Glutamatergic neuron (in vitro differentiated cells): ENCODE data around the gene IFIT3. TPM values are rescaled to one million over a fixed set of nuclear protein-coding genes. Genes with fewer than 3 reads are reported as not detected.

ENCODE experiments used
- DNase-seq: peaks from one replicate; pipeline ENCODE4 v3.0.0; 2022
- H3K27ac Mint-ChIP-seq: one replicate; pipeline ENCODE4 v1.8.0; 2020; ENCODE audit warnings: mild to moderate bottlenecking, mixed read lengths, inconsistent platforms; ENCODE audit not compliant: unreplicated experiment
- H3K27me3 Mint-ChIP-seq: one replicate; pipeline ENCODE4 v1.8.0; 2020; ENCODE audit warnings: mild to moderate bottlenecking, moderate library complexity, mixed read lengths, inconsistent platforms; ENCODE audit not compliant: unreplicated experiment
- H3K36me3 Mint-ChIP-seq: one replicate; pipeline ENCODE4 v1.8.0; 2020; ENCODE audit warnings: mild to moderate bottlenecking, mixed read lengths, inconsistent platforms; ENCODE audit not compliant: unreplicated experiment
- H3K4me1 Mint-ChIP-seq: one replicate; pipeline ENCODE4 v1.8.0; 2020; ENCODE audit warnings: mild to moderate bottlenecking, low read depth, mixed read lengths, inconsistent platforms; ENCODE audit not compliant: unreplicated experiment
- H3K4me3 Mint-ChIP-seq: one replicate; pipeline ENCODE4 v1.8.0; 2020; ENCODE audit warnings: mild to moderate bottlenecking, mixed read lengths, inconsistent platforms; ENCODE audit not compliant: unreplicated experiment
- H3K9me3 Mint-ChIP-seq: one replicate; pipeline ENCODE4 v1.8.0; 2020; ENCODE audit warnings: mild to moderate bottlenecking, moderate library complexity, mixed read lengths, inconsistent platforms; ENCODE audit not compliant: unreplicated experiment
- CTCF ChIP-seq: fragments of 200-600 bp; sonication (generic); IDR thresholded peaks from one replicate; pipeline ENCODE4 v1.5.0; 2021; ENCODE audit not compliant: partially characterized antibody, unreplicated experiment
- long read RNA-seq: library from polyadenylated mRNA; unstranded; transcript quantifications from one replicate; pipeline ENCODE4 v2.0.0, GENCODE V29; 2020; ENCODE audit not compliant: unreplicated experiment
- total RNA-seq: library from RNA; stranded (reverse); fragmentation: NEBNext Ultra II Directional; extraction: Animal tissue kit (Norgen Biotek cat#: 25700); gene quantifications from one replicate; pipeline ENCODE4 v1.2.1, GENCODE V29; 2021; ENCODE audit not compliant: unreplicated experiment

IFIT3 gene
- total RNA-seq: not detected
- long read RNA-seq: 0 reads

- no peak for DNase-seq
- TF ChIP-seq CTCF: no peak
- H3K27ac Mint-ChIP-seq: no peak within 1 kb of the TSS
- peaks cover 8% of the 10 kb centered on the region for H3K4me1 Mint-ChIP-seq
- no peaks in the 10 kb centered on the region for H3K27me3 Mint-ChIP-seq
- H3K9me3 Mint-ChIP-seq: no peaks in the 10 kb centered on the region
- H3K36me3 Mint-ChIP-seq: no peaks in the 10 kb centered on the region
- no peak within 1 kb of the TSS for H3K4me3 Mint-ChIP-seq
Measured at GRCh38 chr10:89327803-89328441, at the start of gene IFIT3. Gene IFIT3 (plus strand): TSS chr10:89327997. CDS start chr10:89328074, 77 bp downstream.

- no peaks in the 10 kb centered on the region for H3K27me3 Mint-ChIP-seq
- H3K27ac Mint-ChIP-seq: no peak overlapping the region
- H3K4me3 Mint-ChIP-seq: no peak overlapping the region
- no peak for DNase-seq
- peaks cover 5% of the 10 kb centered on the region for H3K4me1 Mint-ChIP-seq
- no peaks in the 10 kb centered on the region for H3K9me3 Mint-ChIP-seq
- no peak for TF ChIP-seq CTCF
- no peaks in the 10 kb centered on the region for H3K36me3 Mint-ChIP-seq
Measured at GRCh38 chr10:89278034-89278535, 49.7 kb upstream of the IFIT3 start.

GRCh38 chr10:89278900-89279392 lies 48.9 kb upstream of the IFIT3 start:
- H3K27me3 Mint-ChIP-seq: no peaks in the 10 kb centered on the region
- H3K4me1 Mint-ChIP-seq: peaks cover 5% of the 10 kb centered on the region
- H3K4me3 Mint-ChIP-seq: no peak overlapping the region
- H3K9me3 Mint-ChIP-seq: no peaks in the 10 kb centered on the region
- no peak for DNase-seq
- H3K27ac Mint-ChIP-seq: no peak overlapping the region
- no peak for TF ChIP-seq CTCF
- H3K36me3 Mint-ChIP-seq: no peaks in the 10 kb centered on the region

- Mint-ChIP-seq H3K27ac (no peak overlapping the region), H3K36me3 (no peaks in the 10 kb centered on the region), H3K4me3 (no peak overlapping the region), H3K4me1 (peaks cover 5% of the 10 kb centered on the region), H3K9me3 (no peaks in the 10 kb centered on the region), H3K27me3 (no peaks in the 10 kb centered on the region)
- no peak for DNase-seq
- no peak for TF ChIP-seq CTCF
Measured at GRCh38 chr10:89279421-89279869, 48.4 kb upstream of the IFIT3 start.

GRCh38 chr10:89280508-89280907 lies 47.3 kb upstream of the IFIT3 start:
- Mint-ChIP-seq H3K4me3 (no peak overlapping the region), H3K27ac (no peak overlapping the region), H3K36me3 (no peaks in the 10 kb centered on the region), H3K9me3 (peaks cover 2% of the 10 kb centered on the region), H3K27me3 (no peaks in the 10 kb centered on the region), H3K4me1 (peaks cover 5% of the 10 kb centered on the region)
- DNase-seq: no peak
- TF ChIP-seq CTCF: no peak
